H1 (cell line): ENCODE results near the gene AGO3. TPM values are rescaled to one million over a fixed set of nuclear protein-coding genes. Genes with fewer than 3 reads are reported as not detected.

ENCODE experiments used
- CTCF ChIA-PET: fragments of 300-600 bp; sonication (Branson Sonifier 250); formaldehyde crosslinking; loops from one replicate; lab custom pipeline; 2021; ENCODE audit not compliant: partially characterized antibody; lab: Charles Lee
- POLR2A ChIA-PET: fragments of 300-600 bp; sonication (Branson Sonifier 250); formaldehyde crosslinking; loops from one replicate; lab custom pipeline; 2021; ENCODE audit warnings: inconsistent platforms; ENCODE audit not compliant: partially characterized antibody; lab: Charles Lee
- DNase-seq, 2 experiments: peaks; one replicate each; pipeline versions ENCODE4 v3.0.0 to v3.0.0-alpha.2; 2010 to 2022; ENCODE audit warnings: low spot score in 2 of 2, low read depth in 1 of 2, mixed read lengths in 1 of 2
- FAIRE-seq: peaks from 2 replicates; lab custom pipeline; 2011; peaks lifted over from hg19 to GRCh38; lab: Jason Lieb, UNC
- H2AFZ ChIP-seq: 2 replicates; pipeline ENCODE4 v1.8.1; 2012; ENCODE audit warnings: low read length, inconsistent platforms
- H2AK5ac ChIP-seq: 2 replicates; pipeline ENCODE4 v1.6.1; 2013; ENCODE audit warnings: low read depth, low read length
- H2BK120ac ChIP-seq: replicated peaks from 2 replicates; pipeline ENCODE3; 2013; ENCODE audit warnings: low read depth, low read length, inconsistent platforms
- H2BK12ac ChIP-seq: 2 replicates; pipeline ENCODE4 v1.6.1; 2013; ENCODE audit warnings: low read depth, low read length
- H2BK15ac ChIP-seq: 2 replicates; pipeline ENCODE4 v1.6.1; 2013; ENCODE audit warnings: low read length
- H2BK20ac ChIP-seq: 2 replicates; pipeline ENCODE4 v1.6.1; 2013; ENCODE audit warnings: low read length
- H2BK5ac ChIP-seq: 2 replicates; pipeline ENCODE4 v1.6.1; 2013; ENCODE audit warnings: low read depth, low read length
- H3K14ac ChIP-seq: 2 replicates; pipeline ENCODE4 v1.6.1; 2013; ENCODE audit warnings: inconsistent platforms; ENCODE audit not compliant: insufficient read length
- H3K18ac ChIP-seq: 2 replicates; pipeline ENCODE4 v1.6.1; 2013; ENCODE audit warnings: low read length; ENCODE audit errors: extremely low read depth
- H3K23ac ChIP-seq: 2 replicates; pipeline ENCODE4 v1.6.1; 2013; ENCODE audit warnings: inconsistent platforms; ENCODE audit not compliant: insufficient read length
- H3K23me2 ChIP-seq: 2 replicates; pipeline ENCODE4 v1.6.1; 2013; ENCODE audit warnings: low read depth, low read length
- H3K27ac ChIP-seq: 2 replicates; pipeline ENCODE4 v1.6.1; 2011; ENCODE audit warnings: low read depth, low read length, inconsistent platforms
- H3K27me3 ChIP-seq, 4 experiments: replicated peaks in 1 of 4; 1 replicate in 1 of 4; 2 replicates in 3 of 4; pipeline versions ENCODE4 v1.6.1 to v1.8.1; 2011 to 2013; ENCODE audit warnings: low read length in 3 of 4, mild to moderate bottlenecking in 3 of 4, inconsistent platforms in 2 of 4, mixed read lengths in 2 of 4, moderate library complexity in 1 of 4; ENCODE audit not compliant: control insufficient read depth in 3 of 4, insufficient read depth in 3 of 4; ENCODE audit errors: extremely low read depth in 1 of 4
- H3K36me3 ChIP-seq, 4 experiments: 2 replicates each; pipeline versions ENCODE4 v1.6.1 to v1.8.1; 2011 to 2013; ENCODE audit warnings: mild to moderate bottlenecking in 4 of 4, low read length in 3 of 4, moderate library complexity in 2 of 4, control low read depth in 1 of 4, inconsistent platforms in 1 of 4; ENCODE audit not compliant: insufficient read depth in 4 of 4, control insufficient read depth in 2 of 4
- H3K4ac ChIP-seq: replicated peaks from 2 replicates; pipeline ENCODE3; 2013; ENCODE audit warnings: low read length, low read depth, mixed read lengths, inconsistent platforms; ENCODE audit not compliant: insufficient read length
- H3K4me1 ChIP-seq, 4 experiments: replicated peaks in 1 of 4; 1 replicate in 1 of 4; 2 replicates in 3 of 4; pipeline versions ENCODE4 v1.6.1 to v1.8.1; 2011 to 2013; ENCODE audit warnings: low read length in 3 of 4, inconsistent platforms in 2 of 4, mixed read lengths in 1 of 4; ENCODE audit not compliant: insufficient read depth in 4 of 4, control insufficient read depth in 3 of 4
- H3K4me2 ChIP-seq, 2 experiments: 2 replicates each; pipeline versions ENCODE4 v1.6.1 to v1.8.1; 2011 to 2013; ENCODE audit warnings: low read depth in 2 of 2, low read length in 2 of 2, control low read depth in 1 of 2, inconsistent platforms in 1 of 2, mild to moderate bottlenecking in 1 of 2; ENCODE audit not compliant: insufficient read depth in 1 of 2
- H3K4me3 ChIP-seq, 4 experiments: fragments of 200-600, 300-600 bp in 1 of 4; sonication (generic), shearing (Covaris generic), sonication (Bioruptor Twin) in 1 of 4; 2 replicates each; pipeline versions ENCODE4 v1.5.1 to v1.8.1; 2011 to 2016; ENCODE audit warnings: low read length in 4 of 4, low read depth in 3 of 4, control low read depth in 2 of 4, inconsistent platforms in 2 of 4, mild to moderate bottlenecking in 2 of 4, mixed read lengths in 1 of 4, moderate library complexity in 1 of 4; ENCODE audit not compliant: insufficient read depth in 2 of 4; ENCODE audit errors: extremely low read depth in 1 of 4
- H3K56ac ChIP-seq: replicated peaks from 2 replicates; pipeline ENCODE3; 2013; ENCODE audit warnings: low read depth, mild to moderate bottlenecking, mixed read lengths, low read length, inconsistent platforms; ENCODE audit not compliant: insufficient read length
- H3K79me1 ChIP-seq: 2 replicates; pipeline ENCODE4 v1.6.1; 2013; ENCODE audit warnings: low read depth, low read length, control low read depth
- H3K79me2 ChIP-seq, 2 experiments: 2 replicates each; pipeline versions ENCODE4 v1.6.1 to v1.8.1; 2012 to 2013; ENCODE audit warnings: low read length in 2 of 2, mild to moderate bottlenecking in 2 of 2, inconsistent platforms in 1 of 2; ENCODE audit not compliant: insufficient read depth in 2 of 2, control insufficient read depth in 1 of 2
- H3K9ac ChIP-seq, 4 experiments: replicated peaks in 1 of 4; 1 replicate in 1 of 4; 2 replicates in 3 of 4; pipeline versions ENCODE4 v1.6.1 to v1.8.1; 2011 to 2013; ENCODE audit warnings: low read depth in 3 of 4, low read length in 3 of 4, control low read depth in 2 of 4, mild to moderate bottlenecking in 2 of 4, moderate library complexity in 2 of 4, inconsistent platforms in 1 of 4; ENCODE audit errors: extremely low read depth in 1 of 4
- H3K9me3 ChIP-seq, 2 experiments: 2 replicates each; pipeline versions ENCODE4 v1.6.1 to v1.8.1; 2012 to 2013; ENCODE audit warnings: mild to moderate bottlenecking in 2 of 2, moderate library complexity in 2 of 2, control low read depth in 1 of 2, inconsistent platforms in 1 of 2, low read depth in 1 of 2, low read length in 1 of 2, mixed read lengths in 1 of 2; ENCODE audit not compliant: insufficient read depth in 2 of 2
- H4K20me1 ChIP-seq, 2 experiments: replicated peaks in 1 of 2; 2 replicates each; pipeline versions ENCODE3 to v1.8.1; 2011 to 2013; ENCODE audit warnings: inconsistent platforms in 2 of 2, low read length in 2 of 2, mild to moderate bottlenecking in 1 of 2; ENCODE audit not compliant: insufficient read depth in 2 of 2, control insufficient read depth in 1 of 2
- H4K5ac ChIP-seq: 2 replicates; pipeline ENCODE4 v1.6.1; 2013; ENCODE audit warnings: low read length, low read depth, mixed read lengths, inconsistent platforms; ENCODE audit not compliant: insufficient read length
- H4K8ac ChIP-seq: 2 replicates; pipeline ENCODE4 v1.8.0; 2013; ENCODE audit warnings: mild to moderate bottlenecking, moderate library complexity, low read length, inconsistent platforms; ENCODE audit not compliant: insufficient read depth; ENCODE audit errors: extremely low read depth
- H4K91ac ChIP-seq: replicated peaks from 2 replicates; pipeline ENCODE3; 2013; ENCODE audit warnings: low read length, mixed read lengths, inconsistent platforms; ENCODE audit not compliant: insufficient read length
- BCL11A ChIP-seq, 2 experiments: IDR thresholded peaks; one replicate each; pipeline ENCODE4 v1.6.1; 2011; ENCODE audit warnings: low read depth in 2 of 2, low read length in 2 of 2, mild to moderate bottlenecking in 2 of 2
- E2F6 ChIP-seq: IDR thresholded peaks from 2 replicates; pipeline ENCODE4 v1.6.1; 2012; ENCODE audit warnings: inconsistent platforms
- EP300 ChIP-seq, 2 experiments: IDR thresholded peaks; 1 replicate in 1 of 2; 2 replicates in 1 of 2; pipeline ENCODE4 v1.6.1; 2011 to 2012; ENCODE audit warnings: low read depth in 2 of 2, low read length in 2 of 2, mild to moderate bottlenecking in 2 of 2, borderline replicate concordance in 1 of 2, inconsistent platforms in 1 of 2, moderate library complexity in 1 of 2
- FOSL1 ChIP-seq: IDR thresholded peaks from 2 replicates; pipeline ENCODE4 v1.6.1; 2011; ENCODE audit warnings: mild to moderate bottlenecking, low read depth, low read length, moderate library complexity; ENCODE audit not compliant: insufficient read depth
- GABPA ChIP-seq: IDR thresholded peaks from 2 replicates; pipeline ENCODE4 v1.6.1; 2011; ENCODE audit warnings: mild to moderate bottlenecking, low read length, moderate library complexity, borderline replicate concordance; ENCODE audit not compliant: insufficient read depth
- NRF1 ChIP-seq: IDR thresholded peaks from 2 replicates; pipeline ENCODE4 v1.6.1; 2011; ENCODE audit warnings: mild to moderate bottlenecking, low read depth, low read length, improper control_type of control experiment
- POLR2A ChIP-seq, 2 experiments: IDR thresholded peaks; 1 replicate in 1 of 2; 2 replicates in 1 of 2; pipeline ENCODE4 v1.6.1; 2011; ENCODE audit warnings: low read depth in 2 of 2, low read length in 2 of 2, mild to moderate bottlenecking in 2 of 2; ENCODE audit errors: control extremely low read depth in 1 of 2
- POU5F1 ChIP-seq: IDR thresholded peaks from 2 replicates; pipeline ENCODE4 v1.6.1; 2011; ENCODE audit warnings: low read depth, mild to moderate bottlenecking, low read length, moderate library complexity
- SIN3A ChIP-seq, 2 experiments: IDR thresholded peaks in 1 of 2; conservative IDR thresholded peaks in 1 of 2; 2 replicates each; pipeline ENCODE4 v1.6.1; 2011 to 2012; ENCODE audit warnings: low read length in 2 of 2, improper control_type of control experiment in 1 of 2, low read depth in 1 of 2, mild to moderate bottlenecking in 1 of 2
- SP1 ChIP-seq: IDR thresholded peaks from 2 replicates; pipeline ENCODE4 v1.6.1; 2011; ENCODE audit warnings: low read depth, low read length
- SUZ12 ChIP-seq: fragments of 200-600 bp; sonication (generic); IDR thresholded peaks from 2 replicates; pipeline ENCODE4 v1.6.1; 2012; ENCODE audit warnings: mild to moderate bottlenecking, inconsistent platforms, low read length, moderate library complexity, mixed read lengths
- ZNF274 ChIP-seq: IDR thresholded peaks from 2 replicates; pipeline ENCODE4 v1.7.0; 2012; ENCODE audit warnings: low read length, borderline replicate concordance; ENCODE audit errors: extremely low read depth
- WGBS, 2 experiments: shearing (Covaris generic) in 1 of 2; methylation state at CpG; one replicate each; pipeline versions ENCODE4 v1.1.6 to v1.1.7; 2013 to 2015; ENCODE audit warnings: low lambda C conversion rate in 2 of 2, mixed read lengths in 2 of 2, inconsistent platforms in 1 of 2, low coverage in 1 of 2, missing lambda C conversion rate in 1 of 2; ENCODE audit not compliant: insufficient replicate concordance in 2 of 2, insufficient coverage in 1 of 2, insufficient read length in 1 of 2; ENCODE audit errors: extremely low coverage in 1 of 2, missing lambda C conversion rate in 1 of 2; 5-methylcytosine and 5-hydroxymethylcytosine counted together
- polyA plus RNA-seq, 7 experiments: library from polyadenylated mRNA; depleted of rRNA in 3 of 7; stranded (reverse) in 5 of 7; unstranded in 2 of 7; fragments of >200 nt in 5 of 7; fragments of 200-250 nt in 2 of 7; gene quantifications; 1 replicate in 5 of 7; 2 replicates in 1 of 7; 4 replicates in 1 of 7; pipeline versions ENCODE4 v1.2.1 to v1.2.3, GENCODE V29; 2011 to 2013; ENCODE audit warnings: missing spikeins in 2 of 7, mixed read lengths in 2 of 7
- total RNA-seq: library from RNA; stranded (reverse); fragmentation: NEBNext Ultra II Directional; extraction: Animal tissue kit (Norgen Biotek cat#: 25700); gene quantifications from 2 replicates; pipeline ENCODE4 v1.2.1, GENCODE V29; 2021

AGO3 gene
- total and polyA plus RNA-seq, 2 of the 8 experiments (the other 6 are each of a cell fraction or from before 2014, with no cell fraction given): 10.7 to 26.4 TPM

- Histone ChIP-seq H3K36me3 (no peaks in the 10 kb centered on the region; a peak in 1 of 8 replicates), H2BK5ac (no peak overlapping the region), H3K56ac (no peak overlapping the region), H3K9ac (no peak overlapping the region), H3K23ac (no peak overlapping the region), H3K79me2 (no peaks in the 10 kb centered on the region), H3K4me1 (peaks cover 0 to 11% (median 7%) of the 10 kb centered on the region in 4 experiments; a peak in 3 of 7 replicates), H4K91ac (no peak overlapping the region), H2BK120ac (no peak overlapping the region), H4K5ac (no peak overlapping the region), H3K14ac (no peak overlapping the region), H3K27me3 (0 out of 7 replicates have a peak, but pooled peaks cover 0 to 2% (median 0%) of the 10 kb centered on the region in 4 experiments), H3K18ac (no peak overlapping the region), H2AK5ac (no peak overlapping the region), H3K4me2 (no peak overlapping the region), H2AFZ (no peak overlapping the region), H4K8ac (no peak overlapping the region), H2BK20ac (no peak overlapping the region), H3K4me3 (no peak overlapping the region), H3K9me3 (no peaks in the 10 kb centered on the region), H3K4ac (no peak overlapping the region), H3K27ac (no peak overlapping the region), H3K23me2 (no peaks in the 10 kb centered on the region), H2BK15ac (no peak overlapping the region), H3K79me1 (no peaks in the 10 kb centered on the region), H4K20me1 (no peaks in the 10 kb centered on the region), H2BK12ac (no peak overlapping the region)
- WGBS, 2 experiments: 91% methylated on average over 6 of the region's 6 CpGs; no CpG with 5 or more reads in 1 of the 2 experiments
- TF ChIP-seq SP1 (no peak), GABPA (no peak), SIN3A (conservative IDR thresholded peaks at IDR 0.05 in 1 of 2, IDR thresholded peaks at IDR 0.05 in 1 of 2; ENCODE audit: low read depth in 1 of 2, low read length in 2 of 2) (no peak), E2F6 (no peak), NRF1 (no peak), POLR2A (IDR thresholded peaks at IDR 0.05; ENCODE audit: control extremely low read depth in 1 of 2, low read depth in 2 of 2, low read length in 2 of 2) (no peak), EP300 (IDR thresholded peaks at IDR 0.05; ENCODE audit: borderline replicate concordance in 1 of 2, low read depth in 2 of 2, low read length in 2 of 2) (no peak), FOSL1 (no peak), BCL11A (IDR thresholded peaks at IDR 0.05; ENCODE audit: low read depth in 2 of 2, low read length in 2 of 2) (no peak), SUZ12 (no peak), POU5F1 (no peak), ZNF274 (no peak)
- ChIA-PET POLR2A (interaction anchor here (7.8 kb wide), 1 partner anchor 34 kb away, joined by 61 read pairs; no protein-coding TSS in a partner anchor), CTCF (interaction anchor here (0.6 to 32.6 kb wide), 19 partner anchors 9 to 224 kb away, joined by 3 to 738 read pairs (median 6); partner anchors contain the start of genes COL8A2 and TRAPPC3)
- FAIRE-seq (no peak), DNase-seq (no peak)
These were observed 169.5 kb downstream of the AGO3 start for GRCh38 chr1:36100376-36100775.
